DOHH2 (cell line): ENCODE results near the gene ATP1A1.

Experiments
- H3F3A ChIP-seq: fragments of 200-600 bp; sonication (generic), shearing (Covaris generic); 2 replicates; pipeline ENCODE4 v1.6.0; 2016; ENCODE audit warnings: antibody characterized with exemption, mild to moderate bottlenecking; ENCODE audit not compliant: control insufficient read depth, insufficient read depth
- H3K27ac ChIP-seq: fragments of 200-600 bp; sonication (generic); 2 replicates; pipeline ENCODE4 v1.5.1; 2014; ENCODE audit warnings: low read depth, mild to moderate bottlenecking, low read length, moderate library complexity
- H3K27me3 ChIP-seq: fragments of 200-600 bp; sonication (generic); 2 replicates; pipeline ENCODE4 v1.6.1; 2014; ENCODE audit warnings: mild to moderate bottlenecking, low read length, mixed read lengths; ENCODE audit not compliant: control insufficient read depth
- H3K36me3 ChIP-seq: fragments of 200-600 bp; sonication (generic); 2 replicates; pipeline ENCODE4 v1.6.1; 2014; ENCODE audit warnings: mild to moderate bottlenecking, low read length, moderate library complexity, mixed read lengths; ENCODE audit not compliant: control insufficient read depth
- H3K4me1 ChIP-seq: fragments of 200-600 bp; sonication (generic); 2 replicates; pipeline ENCODE4 v1.6.1; 2014; ENCODE audit warnings: mild to moderate bottlenecking, low read length, mixed read lengths; ENCODE audit not compliant: control insufficient read depth
- H3K4me2 ChIP-seq: fragments of 200-600 bp; sonication (generic); 2 replicates; pipeline ENCODE4 v1.6.0; 2014; ENCODE audit warnings: mild to moderate bottlenecking, low read length, moderate library complexity
- H3K4me3 ChIP-seq: fragments of 200-600 bp; sonication (generic); 2 replicates; pipeline ENCODE4 v1.5.1; 2014; ENCODE audit warnings: mild to moderate bottlenecking, low read length, mixed read lengths
- H3K79me2 ChIP-seq: fragments of 200-600 bp; sonication (generic); 2 replicates; pipeline ENCODE4 v1.6.1; 2014; ENCODE audit warnings: mild to moderate bottlenecking, low read length, mixed read lengths; ENCODE audit not compliant: control insufficient read depth
- H3K9me2 ChIP-seq: fragments of 200-600 bp; sonication (generic); replicated peaks from 2 replicates; pipeline ENCODE4 v1.6.1; 2014; ENCODE audit warnings: mild to moderate bottlenecking, low read length, mixed read lengths; ENCODE audit not compliant: control insufficient read depth
- H3K9me3 ChIP-seq: fragments of 200-600 bp; sonication (generic); 2 replicates; pipeline ENCODE4 v1.6.1; 2014; ENCODE audit warnings: antibody characterized with exemption, low read length, mixed read lengths; ENCODE audit not compliant: control insufficient read depth, insufficient read depth
- H4K20me1 ChIP-seq: fragments of 200-600 bp; sonication (generic); 2 replicates; pipeline ENCODE4 v1.6.0; 2014; ENCODE audit warnings: low read depth, mild to moderate bottlenecking, antibody characterized with exemption, low read length, moderate library complexity; ENCODE audit not compliant: control insufficient read depth, insufficient read depth
- EZH2phosphoT487 ChIP-seq: fragments of 200-600 bp; sonication (generic); IDR thresholded peaks from 2 replicates; pipeline ENCODE4 v1.6.1; 2017; ENCODE audit warnings: borderline replicate concordance, mild to moderate bottlenecking, antibody characterized with exemption, low read length, moderate library complexity, mixed read lengths
- TF ChIP-seq, protein P1 (sequence below): fragments of 200-600 bp; sonication (generic); IDR thresholded peaks from one replicate; pipeline ENCODE4 v1.5.1; 2014; ENCODE audit warnings: antibody characterized with exemption, mild to moderate bottlenecking, low read depth, low read length; ENCODE audit not compliant: poor library complexity, severe bottlenecking

ATP1A1 gene

DNA sequence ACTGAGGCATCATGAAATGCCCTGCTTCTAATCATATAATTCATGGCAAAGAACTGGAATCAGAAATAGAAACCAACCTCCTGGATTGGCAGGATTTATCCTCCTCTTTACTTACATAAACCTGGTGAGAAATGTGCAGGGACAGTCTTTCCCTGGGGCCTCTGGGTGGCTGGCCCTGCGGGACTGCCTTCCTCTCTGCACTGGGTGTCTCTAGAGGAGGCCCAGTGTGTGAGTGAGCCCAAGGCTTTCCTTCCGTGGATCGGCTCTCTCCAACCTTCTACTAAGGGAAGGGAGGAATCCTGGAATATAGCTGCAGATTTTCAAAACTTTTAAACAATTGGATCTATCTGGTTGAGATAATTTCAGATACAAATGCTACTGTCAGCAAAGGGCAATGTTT, 11.4 kb upstream of the ATP1A1 start:
- Histone ChIP-seq H3K27me3 (no peaks in the 10 kb centered on the region), H3K79me2 (no peaks in the 10 kb centered on the region), H3K4me1 (peaks cover 10% of the 10 kb centered on the region), H3K27ac (no peak overlapping the region), H3K9me2 (no peaks in the 10 kb centered on the region), H3K9me3 (no peaks in the 10 kb centered on the region), H3F3A (no peaks in the 10 kb centered on the region), H3K36me3 (no peaks in the 10 kb centered on the region), H4K20me1 (no peaks in the 10 kb centered on the region), H3K4me3 (no peak overlapping the region), H3K4me2 (no peak overlapping the region)
- no peak for TF ChIP-seq EZH2phosphoT487
- TF ChIP-seq, protein P1, sequence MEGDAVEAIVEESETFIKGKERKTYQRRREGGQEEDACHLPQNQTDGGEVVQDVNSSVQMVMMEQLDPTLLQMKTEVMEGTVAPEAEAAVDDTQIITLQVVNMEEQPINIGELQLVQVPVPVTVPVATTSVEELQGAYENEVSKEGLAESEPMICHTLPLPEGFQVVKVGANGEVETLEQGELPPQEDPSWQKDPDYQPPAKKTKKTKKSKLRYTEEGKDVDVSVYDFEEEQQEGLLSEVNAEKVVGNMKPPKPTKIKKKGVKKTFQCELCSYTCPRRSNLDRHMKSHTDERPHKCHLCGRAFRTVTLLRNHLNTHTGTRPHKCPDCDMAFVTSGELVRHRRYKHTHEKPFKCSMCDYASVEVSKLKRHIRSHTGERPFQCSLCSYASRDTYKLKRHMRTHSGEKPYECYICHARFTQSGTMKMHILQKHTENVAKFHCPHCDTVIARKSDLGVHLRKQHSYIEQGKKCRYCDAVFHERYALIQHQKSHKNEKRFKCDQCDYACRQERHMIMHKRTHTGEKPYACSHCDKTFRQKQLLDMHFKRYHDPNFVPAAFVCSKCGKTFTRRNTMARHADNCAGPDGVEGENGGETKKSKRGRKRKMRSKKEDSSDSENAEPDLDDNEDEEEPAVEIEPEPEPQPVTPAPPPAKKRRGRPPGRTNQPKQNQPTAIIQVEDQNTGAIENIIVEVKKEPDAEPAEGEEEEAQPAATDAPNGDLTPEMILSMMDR: no peak

- Histone ChIP-seq H3K36me3 (no peaks in the 10 kb centered on the region), H3K9me2 (no peaks in the 10 kb centered on the region), H3K27ac (no peak overlapping the region), H3K79me2 (no peaks in the 10 kb centered on the region), H3K4me1 (peaks cover 7% of the 10 kb centered on the region), H4K20me1 (no peaks in the 10 kb centered on the region), H3K4me3 (no peak overlapping the region), H3K4me2 (no peak overlapping the region), H3F3A (no peaks in the 10 kb centered on the region), H3K27me3 (no peaks in the 10 kb centered on the region), H3K9me3 (no peaks in the 10 kb centered on the region)
- TF ChIP-seq, protein P1: no peak
- no peak for TF ChIP-seq EZH2phosphoT487
Observed at GRCh38 chr1:116362050-116362449, 11.0 kb upstream of the ATP1A1 start.

DNA sequence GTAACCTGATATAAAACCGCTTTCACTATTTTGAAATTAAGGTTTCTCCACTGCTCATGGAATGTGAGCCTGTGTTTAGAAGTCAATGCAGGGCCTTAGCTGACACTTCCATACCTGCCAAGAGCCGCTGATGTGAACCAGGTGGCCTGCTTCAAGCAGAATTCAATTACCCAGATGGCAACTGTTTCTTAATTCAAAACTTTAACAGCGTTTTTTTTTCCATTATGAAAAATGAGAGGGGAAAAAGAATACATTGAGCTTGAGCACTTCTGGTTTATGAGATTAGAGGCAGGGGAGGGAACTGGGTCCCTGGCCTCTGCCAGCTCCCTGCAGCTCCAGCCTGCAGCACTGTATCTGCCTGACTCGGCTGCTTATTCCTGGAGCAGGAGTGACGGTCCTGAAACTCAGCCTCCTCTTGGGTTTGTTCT, 7.7 kb upstream of the ATP1A1 start:
- Histone ChIP-seq H3K36me3 (no peaks in the 10 kb centered on the region), H4K20me1 (no peaks in the 10 kb centered on the region), H3K27me3 (no peaks in the 10 kb centered on the region), H3K9me3 (no peaks in the 10 kb centered on the region), H3K79me2 (no peaks in the 10 kb centered on the region), H3F3A (no peaks in the 10 kb centered on the region), H3K9me2 (no peaks in the 10 kb centered on the region), H3K4me2 (no peak overlapping the region), H3K27ac (no peak overlapping the region), H3K4me1 (no peaks in the 10 kb centered on the region), H3K4me3 (no peak overlapping the region)
- TF ChIP-seq, protein P1: no peak
- no peak for TF ChIP-seq EZH2phosphoT487

- no peak overlapping the region for H3K4me3 ChIP-seq
- H4K20me1 ChIP-seq: no peaks in the 10 kb centered on the region
- H3K27me3 ChIP-seq: no peaks in the 10 kb centered on the region
- no peaks in the 10 kb centered on the region for H3F3A ChIP-seq
- TF ChIP-seq EZH2phosphoT487: no peak
- TF ChIP-seq, protein P1: no peak
- H3K79me2 ChIP-seq: no peaks in the 10 kb centered on the region
- H3K4me1 ChIP-seq: no peaks in the 10 kb centered on the region
- H3K9me2 ChIP-seq: no peaks in the 10 kb centered on the region
- H3K4me2 ChIP-seq: no peak overlapping the region
- H3K27ac ChIP-seq: no peak overlapping the region
- H3K36me3 ChIP-seq: no peaks in the 10 kb centered on the region
- H3K9me3 ChIP-seq: no peaks in the 10 kb centered on the region
Observed at GRCh38 chr1:116365857-116366256, 7.2 kb upstream of the ATP1A1 start.
